NCI-H1092 treated with DMSO at 0.1 percent for 48 hours (cell line): ENCODE results near the gene ITGB1.

Source experiments
- DNase-seq: peaks from one replicate; lab custom pipeline; 2025; lab: John Stamatoyannopoulos, UW

The ITGB1 gene

GRCh38 chr10:32889631-32890212, 68.3 kb downstream of the ITGB1 start:
- DNase-seq, result no peak

DNA sequence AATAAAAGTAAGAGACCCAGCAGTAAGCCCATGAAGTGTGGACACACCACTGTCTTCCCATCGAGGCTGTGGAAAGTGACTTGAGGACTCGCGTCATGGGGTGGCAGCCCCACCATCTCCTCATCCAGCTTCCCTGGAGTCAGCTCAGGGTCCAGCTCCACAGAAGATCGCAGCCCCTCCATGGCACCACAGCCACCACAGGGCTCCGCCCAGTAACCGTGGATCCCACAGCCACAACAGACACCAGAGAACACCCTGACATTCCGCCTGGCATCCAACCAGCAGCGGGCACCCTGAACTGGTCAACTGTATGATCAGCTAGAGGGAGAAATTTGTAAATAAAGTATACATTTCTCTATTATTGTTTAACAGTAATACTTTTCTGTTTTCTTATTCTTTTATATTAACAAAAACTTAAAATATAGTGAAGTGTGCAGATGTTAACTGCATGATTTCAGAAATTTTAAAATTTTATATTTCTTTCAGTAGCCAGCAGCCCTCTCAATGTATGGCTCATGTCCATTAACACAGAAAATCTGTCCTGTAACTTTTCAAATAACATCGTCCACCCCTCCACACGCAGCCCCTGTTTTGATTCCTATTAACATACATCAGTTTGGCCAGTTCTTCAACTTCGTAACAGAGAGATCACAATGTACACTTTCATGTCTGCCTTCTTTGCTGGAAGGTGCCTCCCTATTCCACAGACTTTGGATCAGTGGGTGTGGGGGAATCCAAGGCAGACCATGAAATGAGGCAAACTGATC, 69.7 kb downstream of the ITGB1 start:
- no peak for DNase-seq

GRCh38 chr10:32887481-32887880, 70.5 kb downstream of the ITGB1 start:
- no peak for DNase-seq

- no peak for DNase-seq
Observed at GRCh38 chr10:32882076-32882475, 76.0 kb downstream of the ITGB1 start.

- DNase-seq, result no peak
Observed at GRCh38 chr10:32878646-32879045, 79.4 kb downstream of the ITGB1 start.

GRCh38 chr10:32877915-32878314, 80.1 kb downstream of the ITGB1 start:
- no peak for DNase-seq

GRCh38 chr10:32865170-32865569, 92.9 kb downstream of the ITGB1 start:
- no peak for DNase-seq

DNA sequence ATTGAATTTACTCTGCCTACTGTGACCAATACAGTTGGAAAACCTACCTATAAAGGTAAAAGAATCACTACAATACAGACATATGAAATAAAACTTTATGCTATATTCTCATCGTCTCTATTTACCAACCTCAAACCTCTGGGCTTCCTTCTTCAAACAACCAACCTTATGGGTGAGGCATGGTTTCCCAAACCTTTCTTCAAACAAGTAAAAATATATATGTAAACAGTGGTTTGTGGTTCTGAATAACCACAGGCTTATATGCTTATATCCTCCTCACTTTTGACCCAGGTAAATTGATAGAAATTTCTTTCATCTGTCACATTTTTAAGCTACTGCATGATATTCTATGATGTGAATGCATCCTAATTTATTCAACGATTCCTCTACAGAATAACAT, 103.6 kb downstream of the ITGB1 start:
- DNase-seq, result no peak

GRCh38 chr10:32851301-32851700, 106.7 kb downstream of the ITGB1 start:
- no peak for DNase-seq
